WTC11 (cell line): Measurements from ENCODE around the gene MIPEP. TPM values are rescaled to one million over a fixed set of nuclear protein-coding genes. Genes with fewer than 3 reads are reported as not detected.

Source experiments
- ATAC-seq: fragments of 200-7000 bp; cut with Tn5 transposase; 2 replicates; pipeline ENCODE4 v1.10.0; 2021; ENCODE audit warnings: mild to moderate bottlenecking, moderate library complexity
- CTCF ChIA-PET: fragments of 300-600 bp; sonication (Branson Sonifier 250); formaldehyde crosslinking; loops from one replicate; lab custom pipeline; 2021; ENCODE audit warnings: antibody characterized with exemption; lab: Charles Lee
- POLR2A ChIA-PET: fragments of 350-600 bp; sonication (Branson Sonifier 250); formaldehyde crosslinking; loops from one replicate; lab custom pipeline; 2021; ENCODE audit warnings: antibody characterized with exemption; lab: Charles Lee
- DNase-seq: peaks from one replicate; pipeline ENCODE4 v3.0.0; 2021; ENCODE audit warnings: low spot score
- H3K27ac Mint-ChIP-seq: 2 replicates; pipeline ENCODE4 v1.8.0; 2021; ENCODE audit warnings: mixed read lengths
- H3K27me3 Mint-ChIP-seq: 2 replicates; pipeline ENCODE4 v1.8.0; 2021; ENCODE audit warnings: low read depth, mild to moderate bottlenecking, moderate library complexity, mixed read lengths
- H3K36me3 Mint-ChIP-seq: 2 replicates; pipeline ENCODE4 v1.8.0; 2021; ENCODE audit warnings: mixed read lengths
- H3K4me1 Mint-ChIP-seq: 2 replicates; pipeline ENCODE4 v1.8.0; 2022; ENCODE audit warnings: mixed read lengths
- H3K4me3 Mint-ChIP-seq: 2 replicates; pipeline ENCODE4 v1.8.0; 2021; ENCODE audit warnings: mild to moderate bottlenecking, moderate library complexity, mixed read lengths
- H3K9me3 Mint-ChIP-seq: 2 replicates; pipeline ENCODE4 v1.8.0; 2021; ENCODE audit warnings: mixed read lengths
- AFF4 ChIP-seq: sonication (generic); formaldehyde crosslinking; IDR thresholded peaks from 2 replicates; pipeline ENCODE4 v1.8.1; 2023; ENCODE audit warnings: mild to moderate bottlenecking, missing genetic modification reagents, borderline replicate concordance
- ATF2 ChIP-seq: sonication (generic); formaldehyde crosslinking; IDR thresholded peaks from 2 replicates; pipeline ENCODE4 v1.8.1; 2022; ENCODE audit warnings: low read depth, missing genetic modification reagents, borderline replicate concordance
- E2F4 ChIP-seq: sonication (generic); formaldehyde crosslinking; IDR thresholded peaks from 2 replicates; pipeline ENCODE4 v1.8.1; 2022; ENCODE audit warnings: low read depth, mild to moderate bottlenecking, moderate library complexity, missing genetic modification reagents, borderline replicate concordance
- FOXP1 ChIP-seq: sonication (generic); formaldehyde crosslinking; IDR thresholded peaks from 2 replicates; pipeline ENCODE4 v1.8.0; 2022; ENCODE audit warnings: missing genetic modification reagents, mild to moderate bottlenecking, moderate library complexity, borderline replicate concordance
- GRHL2 ChIP-seq: fragments of 250-450 bp; sonication (Bioruptor Pico); IDR thresholded peaks from 2 replicates; pipeline ENCODE4 v1.8.0; 2022; ENCODE audit warnings: mild to moderate bottlenecking, moderate library complexity; ENCODE audit not compliant: insufficient replicate concordance, severe bottlenecking
- GTF2I ChIP-seq: fragments of 250-450 bp; sonication (Bioruptor Pico); conservative IDR thresholded peaks from 2 replicates; pipeline ENCODE4 v1.4.0; 2021; ENCODE audit warnings: mild to moderate bottlenecking
- MAX ChIP-seq: sonication (generic); formaldehyde crosslinking; IDR thresholded peaks from 2 replicates; pipeline ENCODE4 v1.8.0; 2022; ENCODE audit warnings: mild to moderate bottlenecking, missing genetic modification reagents
- NFATC4 ChIP-seq: fragments of 250-450 bp; sonication (Bioruptor Pico); IDR thresholded peaks from 2 replicates; pipeline ENCODE4 v1.9.0; 2021; ENCODE audit warnings: mild to moderate bottlenecking
- NFYB ChIP-seq: sonication (generic); formaldehyde crosslinking; conservative IDR thresholded peaks from 2 replicates; pipeline ENCODE4 v1.8.0; 2022; ENCODE audit warnings: low read depth, missing genetic modification reagents
- NR2C2 ChIP-seq: sonication (generic); formaldehyde crosslinking; IDR thresholded peaks from 2 replicates; pipeline ENCODE4 v1.8.0; 2022; ENCODE audit warnings: mild to moderate bottlenecking, missing genetic modification reagents
- NR3C1 ChIP-seq: sonication (generic); formaldehyde crosslinking; conservative IDR thresholded peaks from 2 replicates; pipeline ENCODE4 v1.8.1; 2023; ENCODE audit warnings: low read depth, mild to moderate bottlenecking, missing genetic modification reagents
- SMAD3 ChIP-seq: sonication (generic); formaldehyde crosslinking; IDR thresholded peaks from 2 replicates; pipeline ENCODE4 v1.8.0; 2022; ENCODE audit warnings: missing genetic modification reagents, mild to moderate bottlenecking, borderline replicate concordance
- TCF7 ChIP-seq: sonication (generic); formaldehyde crosslinking; IDR thresholded peaks from 2 replicates; pipeline ENCODE4 v1.8.0; 2022; ENCODE audit warnings: mild to moderate bottlenecking, low read depth, missing genetic modification reagents, moderate library complexity
- USF2 ChIP-seq: sonication (generic); formaldehyde crosslinking; IDR thresholded peaks from 2 replicates; pipeline ENCODE4 v1.8.1; 2023; ENCODE audit warnings: mild to moderate bottlenecking, missing genetic modification reagents, moderate library complexity
- ZBTB43 ChIP-seq: sonication (generic); formaldehyde crosslinking; IDR thresholded peaks from 2 replicates; pipeline ENCODE4 v1.8.1; 2023; ENCODE audit warnings: mild to moderate bottlenecking, missing genetic modification reagents
- ZNF423 ChIP-seq: fragments of 250-450 bp; sonication (Bioruptor Pico); IDR thresholded peaks from 2 replicates; pipeline ENCODE4 v2.1.2; 2022; ENCODE audit warnings: mild to moderate bottlenecking, moderate library complexity
- total RNA-seq: library from RNA; stranded (reverse); gene quantifications from 3 replicates; pipeline ENCODE4 v1.2.3, GENCODE V29; 2021

Gene MIPEP
- total RNA-seq, 1 experiment from 2014 or later: 30.5 TPM

GRCh38 chr13:23778879-23779278 lies 110.3 kb downstream of the MIPEP start:
- CTCF ChIA-PET: interaction anchor here (0.6 to 1.2 kb wide), 2 partner anchors 9 to 63 kb away, joined by 3 to 4 read pairs; no protein-coding TSS in a partner anchor
- no peak for ATAC-seq
- H3K9me3 Mint-ChIP-seq: peaks cover 35% of the 10 kb centered on the region

More at GRCh38 chr13:23778879-23779278, 110.3 kb downstream of the MIPEP start:
- Mint-ChIP-seq H3K4me1 (no peaks in the 10 kb centered on the region), H3K27ac (no peak overlapping the region; the same call in 1 of the 2 replicates), H3K36me3 (peaks cover 23% of the 10 kb centered on the region), H3K4me3 (no peak overlapping the region), H3K27me3 (no peaks in the 10 kb centered on the region; the same call in none of the 2 replicates)
- TF ChIP-seq E2F4 (CRISPR knock-in tag): no peak
- no peak for TF ChIP-seq NR2C2 (CRISPR knock-in tag)
- TF ChIP-seq NFYB (CRISPR knock-in tag): no peak
- no peak for TF ChIP-seq ATF2 (CRISPR knock-in tag)
- TF ChIP-seq GTF2I (CRISPR knock-in tag): no peak
- no peak for TF ChIP-seq NFATC4 (CRISPR knock-in tag)
- no peak for TF ChIP-seq USF2 (CRISPR knock-in tag)
- TF ChIP-seq NR3C1 (CRISPR knock-in tag): no peak
- no peak for TF ChIP-seq ZBTB43 (CRISPR knock-in tag)
- TF ChIP-seq TCF7: no peak
- no peak for TF ChIP-seq ZNF423 (CRISPR knock-in tag)
- no peak for TF ChIP-seq SMAD3 (CRISPR knock-in tag)
- TF ChIP-seq AFF4: no peak
- no peak for TF ChIP-seq MAX (CRISPR knock-in tag)
- TF ChIP-seq GRHL2 (CRISPR knock-in tag): no peak
- no peak for TF ChIP-seq FOXP1
- no peak for DNase-seq
- POLR2A ChIA-PET: no interaction called here
